ENCODE results near the gene RUFY1. TPM values are rescaled to one million over a fixed set of nuclear protein-coding genes. Genes with fewer than 3 reads are reported as not detected.

RUFY1 gene
- total and polyA plus RNA-seq, 9 of the 15 experiments (the other 6 are each of a cell fraction or from before 2014, with no cell fraction given) = 5.0 to 41.7 (median 29.6) TPM

DNA sequence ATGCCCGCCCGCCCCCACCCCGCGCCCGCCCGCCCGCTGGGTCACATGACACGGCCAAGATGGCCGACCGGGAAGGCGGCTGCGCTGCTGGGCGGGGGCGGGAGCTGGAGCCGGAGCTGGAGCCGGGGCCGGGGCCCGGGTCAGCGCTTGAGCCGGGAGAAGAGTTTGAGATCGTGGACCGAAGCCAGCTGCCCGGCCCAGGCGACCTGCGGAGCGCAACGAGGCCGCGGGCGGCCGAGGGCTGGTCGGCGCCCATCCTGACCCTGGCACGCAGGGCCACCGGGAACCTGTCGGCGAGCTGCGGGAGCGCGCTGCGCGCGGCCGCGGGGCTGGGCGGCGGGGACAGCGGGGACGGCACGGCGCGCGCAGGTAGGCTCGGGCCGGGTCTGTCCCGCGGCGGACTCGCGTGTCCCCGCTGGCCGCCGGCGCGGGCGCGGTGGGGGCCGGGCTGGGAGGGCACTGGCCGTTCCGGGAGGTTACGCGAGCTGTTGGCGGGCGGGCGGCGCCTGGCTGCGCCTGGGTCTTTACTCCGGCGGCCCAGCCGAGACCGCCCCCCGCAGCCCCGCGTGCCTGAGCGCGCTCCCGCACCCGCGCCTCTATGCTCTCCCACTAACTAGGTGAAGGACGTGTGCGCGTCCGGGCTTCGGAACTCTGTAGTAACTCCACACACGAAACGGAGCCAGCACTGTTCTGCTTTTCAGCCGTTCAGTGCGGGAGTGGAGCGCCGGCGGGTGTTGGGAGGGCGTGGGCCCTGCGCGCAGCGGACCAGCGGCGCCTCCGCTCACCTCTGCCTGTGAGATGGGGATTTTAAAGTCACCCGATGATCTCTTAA, at the start of gene RUFY1 (continued):
- TF ChIP-seq, protein P1, sequence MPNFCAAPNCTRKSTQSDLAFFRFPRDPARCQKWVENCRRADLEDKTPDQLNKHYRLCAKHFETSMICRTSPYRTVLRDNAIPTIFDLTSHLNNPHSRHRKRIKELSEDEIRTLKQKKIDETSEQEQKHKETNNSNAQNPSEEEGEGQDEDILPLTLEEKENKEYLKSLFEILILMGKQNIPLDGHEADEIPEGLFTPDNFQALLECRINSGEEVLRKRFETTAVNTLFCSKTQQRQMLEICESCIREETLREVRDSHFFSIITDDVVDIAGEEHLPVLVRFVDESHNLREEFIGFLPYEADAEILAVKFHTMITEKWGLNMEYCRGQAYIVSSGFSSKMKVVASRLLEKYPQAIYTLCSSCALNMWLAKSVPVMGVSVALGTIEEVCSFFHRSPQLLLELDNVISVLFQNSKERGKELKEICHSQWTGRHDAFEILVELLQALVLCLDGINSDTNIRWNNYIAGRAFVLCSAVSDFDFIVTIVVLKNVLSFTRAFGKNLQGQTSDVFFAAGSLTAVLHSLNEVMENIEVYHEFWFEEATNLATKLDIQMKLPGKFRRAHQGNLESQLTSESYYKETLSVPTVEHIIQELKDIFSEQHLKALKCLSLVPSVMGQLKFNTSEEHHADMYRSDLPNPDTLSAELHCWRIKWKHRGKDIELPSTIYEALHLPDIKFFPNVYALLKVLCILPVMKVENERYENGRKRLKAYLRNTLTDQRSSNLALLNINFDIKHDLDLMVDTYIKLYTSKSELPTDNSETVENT (CRISPR knock-in tag; IDR thresholded peaks at IDR 0.05) = peak; percentile 55; the same call in 1 of the 2 replicates
- peak; percentile 64; the same call in 1 of the 2 replicates for TF ChIP-seq ZKSCAN8 (CRISPR knock-in tag; IDR thresholded peaks at IDR 0.05)
- TF ChIP-seq ZNF133 (CRISPR knock-in tag; IDR thresholded peaks at IDR 0.05) = no peak
- TF ChIP-seq POLR2AphosphoS5 (IDR thresholded peaks at IDR 0.05; ENCODE audit: control insufficient read depth, insufficient read depth, low read depth, low read length) = peak; percentile 39; the same call in 1 of the 2 replicates
- peak; percentile 83 for TF ChIP-seq RBFOX2 (IDR thresholded peaks at IDR 0.05; ENCODE audit: low read depth, low read length)
- TF ChIP-seq E2F3 (CRISPR knock-in tag; IDR thresholded peaks at IDR 0.05) = peak; percentile 1; the same call in 1 of the 2 replicates
- TF ChIP-seq SUPT5H (IDR thresholded peaks at IDR 0.05) = peak; percentile 81
- peak in 1 of 2 experiments; percentile 71; a peak in 1 of 4 replicates for TF ChIP-seq TEAD1 (CRISPR knock-in tag; IDR thresholded peaks at IDR 0.05)
- peak; percentile 86 for TF ChIP-seq POLR2A (conservative IDR thresholded peaks at IDR 0.05)
- peak; percentile 36; the same call in 1 of the 2 replicates for TF ChIP-seq NKRF (IDR thresholded peaks at IDR 0.05; ENCODE audit: borderline replicate concordance)
- TF ChIP-seq CXXC5 (CRISPR knock-in tag; IDR thresholded peaks at IDR 0.05) = peak; percentile 81
- peak; percentile 90 for TF ChIP-seq SIN3B (IDR thresholded peaks at IDR 0.05; ENCODE audit: low read depth)
- peak; percentile 13; the same call in 1 of the 2 replicates for TF ChIP-seq ETS1 (conservative IDR thresholded peaks at IDR 0.05; ENCODE audit: control insufficient read depth, low read depth, low read length)
- TF ChIP-seq POLR3A (IDR thresholded peaks at IDR 0.05; ENCODE audit: borderline replicate concordance, extremely low read depth, insufficient read depth, insufficient read length) = no peak
- TF ChIP-seq HNRNPLL (IDR thresholded peaks at IDR 0.05; ENCODE audit: low read depth, low read length, poor library complexity, severe bottlenecking) = peak; percentile 50
- peak; percentile 78 for TF ChIP-seq ZFX (CRISPR knock-in tag; IDR thresholded peaks at IDR 0.05)
- TF ChIP-seq SRSF3 (IDR thresholded peaks at IDR 0.05; ENCODE audit: insufficient read depth, low read length) = no peak
- no peak for TF ChIP-seq ZNF217 (CRISPR knock-in tag; IDR thresholded peaks at IDR 0.05)
